NCI-H2196 treated with DMSO at 0.1 percent for 48 hours (cell line): ENCODE data around the gene CAPN5.

ENCODE experiments used
- DNase-seq: peaks from one replicate; lab custom pipeline; 2025; ENCODE audit not compliant: unreplicated experiment; lab: John Stamatoyannopoulos, UW

CAPN5 gene

GRCh38 chr11:77063407-77063806, 3.4 kb upstream of the CAPN5 start:
- DNase-seq: no peak

DNA sequence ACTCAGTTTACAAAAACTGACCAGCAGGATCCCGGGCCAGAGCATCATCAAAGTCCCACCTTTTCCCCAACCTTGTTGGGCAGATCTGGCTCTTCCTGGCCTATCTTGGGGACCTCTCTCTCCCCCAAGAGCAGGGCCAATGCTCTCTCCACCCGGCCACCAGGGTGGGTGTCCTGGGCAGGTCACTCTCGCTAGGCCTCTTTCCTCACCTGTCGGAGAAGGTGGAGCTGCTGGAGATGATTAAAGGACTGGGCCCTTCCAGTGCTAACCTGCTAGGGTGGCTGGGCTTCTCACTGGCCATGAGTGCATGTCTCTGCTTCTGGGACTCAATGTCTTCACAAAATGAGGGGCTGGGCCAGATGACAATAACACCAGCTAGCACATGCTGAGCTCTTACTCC, 2.9 kb upstream of the CAPN5 start:
- DNase-seq: no peak

GRCh38 chr11:77064648-77065217, 2.0 kb upstream of the CAPN5 start:
- no peak for DNase-seq

GRCh38 chr11:77065878-77066228, 918 bp upstream of the CAPN5 start:
- no peak for DNase-seq

DNA sequence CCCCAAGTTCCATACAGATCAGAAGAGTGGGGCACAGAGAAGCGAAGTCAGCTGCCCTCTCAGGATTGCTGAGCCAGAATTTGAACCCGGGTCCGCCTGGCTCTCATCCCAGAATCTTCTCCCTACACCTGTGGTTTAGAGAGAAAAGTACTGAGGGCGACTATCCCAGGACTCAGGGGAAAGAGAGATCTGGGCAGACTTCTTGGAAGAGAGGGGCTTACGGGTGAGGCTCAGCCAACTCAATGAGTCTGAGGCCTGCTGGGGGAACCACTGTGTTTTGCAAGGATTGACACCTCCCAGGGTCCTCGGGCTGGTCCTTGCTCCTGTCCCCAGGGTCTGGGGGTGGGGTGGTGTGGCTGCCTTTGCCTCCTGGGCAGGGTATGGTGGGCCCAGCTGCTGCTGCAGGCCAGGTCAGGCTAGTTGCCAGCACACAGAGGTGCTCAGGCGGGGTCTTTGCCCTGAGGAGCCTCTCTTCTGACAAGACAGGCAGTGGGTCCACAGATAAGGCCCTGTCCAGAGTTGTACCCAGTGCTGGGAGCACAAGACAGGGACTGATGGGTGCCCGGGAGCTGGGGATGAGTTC, 1.2 kb downstream of the CAPN5 start:
- DNase-seq: no peak

DNA sequence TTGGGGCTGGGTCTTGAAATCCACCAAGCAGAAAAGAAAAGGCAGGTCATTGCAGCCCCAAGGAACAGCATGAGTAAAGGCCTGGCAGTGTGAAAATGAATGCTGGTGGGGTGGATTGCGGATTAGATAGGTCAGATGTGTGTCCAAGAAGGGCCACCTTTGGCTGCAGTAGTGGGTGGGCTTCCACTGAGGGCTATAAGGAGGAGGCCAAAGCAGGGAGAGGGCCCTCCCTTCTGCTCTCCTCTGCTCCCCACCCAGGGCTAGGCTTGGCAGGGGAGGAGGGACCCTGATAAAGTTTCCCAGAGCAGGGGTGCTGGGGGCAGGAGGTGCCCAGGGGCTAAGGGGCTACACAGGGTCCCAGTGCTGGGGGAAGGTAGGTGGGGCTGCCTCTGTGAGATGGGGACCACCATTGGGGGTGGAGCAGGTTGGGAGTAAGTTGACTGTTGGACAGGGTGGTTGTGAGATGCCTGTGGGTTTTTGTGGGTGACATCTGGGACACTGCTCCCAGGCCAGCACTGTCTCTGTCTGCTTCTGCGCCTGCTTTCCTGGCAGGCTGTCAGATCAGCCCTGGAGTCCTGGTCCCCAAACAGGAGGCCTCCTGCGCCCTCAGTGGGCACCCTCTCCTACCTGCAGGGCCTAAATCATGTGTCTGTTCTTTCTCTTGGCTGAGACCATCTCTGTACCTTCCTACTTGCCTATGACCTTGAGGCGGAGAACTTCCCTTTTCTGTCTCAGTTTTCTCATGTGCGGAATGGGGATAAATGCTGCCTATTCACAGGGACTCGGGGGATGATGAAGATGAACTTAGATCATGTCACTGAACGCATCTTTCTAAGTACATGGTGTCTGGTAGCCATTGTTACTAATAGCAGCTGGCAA, 1.9 kb downstream of the CAPN5 start:
- no peak for DNase-seq

DNA sequence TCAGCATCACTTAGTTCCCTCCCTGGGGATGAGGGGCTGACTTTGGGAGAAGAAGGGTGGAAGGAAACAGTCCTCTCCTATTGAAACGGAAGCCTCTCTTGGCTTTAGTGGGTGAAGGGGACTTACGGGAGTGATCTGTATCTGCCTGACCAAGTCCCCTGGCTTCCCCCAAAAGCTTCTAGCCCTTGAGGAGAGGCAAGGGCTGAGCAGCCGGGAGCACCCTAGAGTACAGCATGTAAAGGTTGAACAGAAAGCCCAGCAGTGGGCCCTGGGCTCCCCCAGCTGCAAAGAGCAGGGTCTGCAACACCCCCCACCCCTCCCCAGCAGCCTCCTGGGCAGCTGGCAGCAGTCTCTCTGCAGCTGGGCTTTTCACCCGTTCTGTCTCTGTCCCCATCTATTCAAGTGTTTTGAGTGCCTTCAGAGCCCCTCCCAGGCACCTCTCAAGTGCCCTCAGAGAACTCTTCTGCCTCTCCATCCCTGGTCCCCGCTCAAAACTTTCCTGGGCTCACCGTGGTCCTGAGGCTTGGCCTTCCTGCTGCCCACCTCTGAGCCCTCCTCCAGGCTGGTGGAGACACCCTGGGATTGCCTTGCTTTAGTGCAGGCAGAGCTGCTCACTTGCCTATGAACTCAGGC, 2.7 kb downstream of the CAPN5 start:
- DNase-seq: no peak

GRCh38 chr11:77069969-77070582, 3.3 kb downstream of the CAPN5 start:
- DNase-seq: no peak

- DNase-seq: no peak
These were observed 4.3 kb downstream of the CAPN5 start for GRCh38 chr11:77071077-77071476.

DNA sequence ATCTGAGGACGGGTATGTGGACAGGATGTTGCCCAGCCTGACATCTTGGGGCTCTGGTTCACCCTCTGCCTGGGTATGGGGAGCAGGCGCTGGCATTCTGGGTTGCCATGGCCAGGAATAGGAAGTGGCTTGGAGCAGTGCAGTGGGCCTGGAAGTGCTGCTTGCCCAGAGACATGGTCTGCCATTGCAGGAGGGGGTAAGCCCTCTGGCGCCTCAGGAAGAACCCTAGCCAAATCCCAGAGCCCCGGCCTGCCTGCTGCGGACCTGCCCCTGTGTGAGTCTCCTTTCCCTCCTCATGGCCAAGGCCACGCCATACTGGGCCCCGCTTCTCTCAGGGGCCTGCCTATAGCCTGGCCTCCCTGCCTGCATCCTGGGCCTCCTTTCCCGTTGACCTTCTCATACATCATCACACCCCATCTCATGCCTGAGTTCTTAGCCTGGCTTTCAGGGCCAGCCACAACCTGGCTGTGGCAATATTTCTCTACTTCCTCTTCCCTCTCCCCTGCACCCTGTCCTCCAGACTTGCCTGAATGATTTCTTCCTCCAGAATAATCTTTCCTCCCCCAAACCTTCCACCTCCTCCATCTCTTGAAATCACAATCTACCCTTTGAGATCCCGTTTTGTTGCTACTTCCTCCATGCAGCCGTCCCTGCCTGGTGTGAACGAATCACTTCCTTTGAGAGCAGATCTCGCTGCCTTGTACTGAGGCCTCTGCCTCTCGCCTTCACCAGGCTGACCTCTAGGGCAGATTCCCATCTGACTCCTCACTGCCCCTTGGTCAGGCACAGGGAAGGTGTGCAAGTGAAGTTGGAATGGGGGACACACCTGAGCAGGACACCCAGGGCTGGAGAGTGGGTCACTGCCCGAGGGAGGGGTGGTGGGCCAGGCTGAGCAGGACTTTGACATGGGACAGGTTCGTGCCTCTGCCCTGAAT, 5.2 kb downstream of the CAPN5 start:
- DNase-seq: no peak

GRCh38 chr11:77072851-77073327, 6.1 kb downstream of the CAPN5 start:
- DNase-seq: no peak

GRCh38 chr11:77073328-77074001, 6.7 kb downstream of the CAPN5 start:
- DNase-seq: peak; percentile 14

- no peak for DNase-seq
These were observed 7.4 kb downstream of the CAPN5 start for GRCh38 chr11:77074205-77074604.

DNA sequence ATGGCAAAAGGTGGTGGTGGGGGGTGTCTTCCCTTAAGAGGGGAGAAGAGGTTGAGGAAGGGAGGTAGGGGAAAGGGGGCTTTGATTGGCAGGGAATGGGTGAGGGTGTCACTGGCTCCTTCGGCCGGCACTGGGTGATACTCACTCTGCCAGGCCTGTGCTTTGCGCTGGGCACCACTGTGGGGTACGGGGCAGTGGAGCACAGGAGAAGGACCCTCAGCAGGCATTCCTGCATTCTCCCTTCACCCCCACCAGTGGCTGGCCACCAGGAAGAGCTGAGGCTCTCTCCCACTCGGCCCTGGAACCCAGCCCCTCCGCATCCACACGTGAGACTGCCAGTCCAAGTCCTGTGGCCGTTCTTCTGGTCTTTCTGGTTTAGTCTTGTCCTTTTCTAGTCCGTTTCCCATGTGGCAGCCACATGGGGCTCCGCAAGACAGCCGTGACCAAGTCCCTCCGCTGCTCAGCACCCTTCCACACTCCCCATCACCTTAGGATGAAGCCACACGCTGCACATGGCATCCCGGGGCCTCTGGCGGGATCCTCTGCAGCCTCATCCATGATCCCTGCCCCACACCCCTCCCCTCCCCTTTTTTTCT, 8.0 kb downstream of the CAPN5 start:
- no peak for DNase-seq

DNA sequence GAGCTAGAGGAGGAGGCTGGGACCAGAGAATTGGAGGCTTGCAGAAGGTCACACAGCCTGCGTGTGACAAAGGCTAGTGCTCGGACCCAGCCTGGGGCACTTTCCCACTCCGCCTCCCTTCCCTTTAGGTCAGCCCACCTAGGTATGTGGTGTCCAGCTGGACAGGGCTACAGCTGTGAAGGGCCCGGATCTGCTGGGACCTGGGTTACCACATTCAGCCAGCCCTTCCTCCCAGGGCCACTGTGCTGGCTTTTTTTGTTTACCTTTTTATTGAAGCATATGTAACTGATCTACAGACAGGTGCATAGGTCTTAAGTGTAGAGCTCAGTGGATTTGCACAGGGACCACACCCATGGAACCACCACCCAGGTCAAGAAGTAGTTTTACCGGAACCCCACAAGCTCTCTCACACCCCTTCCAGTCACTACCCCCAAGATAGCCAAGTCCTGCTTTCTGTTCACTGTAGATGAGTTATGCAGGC, 8.7 kb downstream of the CAPN5 start:
- DNase-seq: no peak

- DNase-seq: no peak
These were observed 12.9 kb downstream of the CAPN5 start for GRCh38 chr11:77079666-77080065.

DNA sequence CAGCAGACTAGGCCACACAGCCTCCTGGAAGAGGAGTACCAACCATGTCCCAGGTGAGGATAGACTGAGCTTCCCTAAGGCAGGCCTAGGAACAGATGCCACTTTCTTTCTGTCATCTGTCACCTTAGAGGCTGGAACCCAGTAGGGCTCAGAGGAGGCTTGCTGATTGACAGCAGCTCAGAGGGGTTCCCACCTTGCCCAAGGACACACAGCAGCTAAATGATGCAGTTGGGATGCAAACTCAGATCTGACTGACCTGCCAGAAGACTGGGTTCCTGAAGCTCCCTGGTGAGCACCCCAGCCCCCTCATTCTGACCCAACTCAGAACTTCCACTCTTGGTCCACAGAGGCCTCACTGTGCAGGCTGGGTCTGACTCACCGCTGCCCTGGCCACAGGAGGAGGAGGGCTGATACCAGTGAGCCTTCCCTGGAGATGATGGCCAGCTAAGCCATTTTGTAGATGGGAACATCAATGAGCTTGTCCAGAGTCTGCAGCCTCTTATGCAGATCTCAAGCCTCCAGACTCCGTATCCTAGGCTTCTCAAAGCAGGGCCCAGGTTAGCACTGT, 14.0 kb downstream of the CAPN5 start:
- no peak for DNase-seq

GRCh38 chr11:77081381-77081851, 14.6 kb downstream of the CAPN5 start:
- DNase-seq: no peak
